Fibroblast of the aortic adventitia (primary cell): Measurements from ENCODE around the gene CALD1. TPM values are rescaled to one million over a fixed set of nuclear protein-coding genes. Genes with fewer than 3 reads are reported as not detected.

Experiments used
- DNase-seq: peaks from one replicate; pipeline ENCODE4 v3.0.0-alpha.2; 2010; ENCODE audit warnings: low read depth
- H3K4me3 ChIP-seq: 2 replicates; pipeline ENCODE4 v1.5.1; 2011; ENCODE audit warnings: low read depth, mild to moderate bottlenecking, control low read depth, low read length, moderate library complexity
- total RNA-seq: library from RNA; depleted of rRNA; stranded (reverse); fragments of >200 nt; gene quantifications from 2 replicates; pipeline ENCODE4 v1.2.3, GENCODE V29; 2012; ENCODE audit warnings: low replicate concordance
- TF ChIP-seq, protein P1 (sequence below): IDR thresholded peaks from 2 replicates; pipeline ENCODE4 v1.5.1; 2011; ENCODE audit warnings: mild to moderate bottlenecking, low read length, control low read depth, inconsistent platforms; ENCODE audit not compliant: insufficient read depth

The CALD1 gene
- total RNA-seq, 1 donor, result 201 TPM

DNA sequence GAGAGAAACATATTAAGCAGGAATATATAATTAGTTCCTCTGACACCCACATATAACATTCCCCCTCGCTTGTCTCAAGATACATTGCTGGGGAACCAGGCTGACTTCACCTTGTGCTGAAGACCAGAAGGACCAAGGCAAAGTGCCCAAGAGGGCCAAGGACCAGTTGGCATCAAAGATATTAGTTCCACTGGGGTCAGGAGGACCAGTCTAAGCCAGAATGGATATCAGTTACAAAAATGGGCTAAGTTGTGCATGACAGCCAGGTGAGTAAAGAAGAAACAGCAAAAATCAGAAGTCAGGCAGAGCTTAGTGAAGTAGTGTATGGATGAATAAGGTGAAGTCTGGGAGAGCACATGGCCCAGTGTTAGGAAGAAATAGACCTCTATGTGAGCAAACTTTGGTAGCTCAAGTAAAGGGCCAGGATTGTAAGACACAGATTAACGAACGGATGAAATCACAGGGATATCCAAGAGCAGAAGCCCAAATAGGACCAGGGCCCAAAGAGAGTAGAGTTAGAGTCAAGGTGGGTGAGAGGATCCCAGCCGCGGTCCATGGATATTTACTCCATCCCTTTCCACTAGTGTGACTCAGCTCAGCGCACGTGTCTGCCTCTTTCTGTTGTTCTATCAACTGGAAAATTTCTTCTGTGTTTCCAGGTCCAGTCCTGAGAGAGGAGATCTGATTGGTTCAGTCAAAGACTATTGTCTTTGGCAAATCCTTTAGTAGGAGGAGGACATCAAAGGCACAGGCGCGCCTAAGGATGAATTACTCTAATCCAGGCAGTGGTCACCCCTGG is 5.0 kb downstream of the CALD1 start:
- TF ChIP-seq, protein P1, sequence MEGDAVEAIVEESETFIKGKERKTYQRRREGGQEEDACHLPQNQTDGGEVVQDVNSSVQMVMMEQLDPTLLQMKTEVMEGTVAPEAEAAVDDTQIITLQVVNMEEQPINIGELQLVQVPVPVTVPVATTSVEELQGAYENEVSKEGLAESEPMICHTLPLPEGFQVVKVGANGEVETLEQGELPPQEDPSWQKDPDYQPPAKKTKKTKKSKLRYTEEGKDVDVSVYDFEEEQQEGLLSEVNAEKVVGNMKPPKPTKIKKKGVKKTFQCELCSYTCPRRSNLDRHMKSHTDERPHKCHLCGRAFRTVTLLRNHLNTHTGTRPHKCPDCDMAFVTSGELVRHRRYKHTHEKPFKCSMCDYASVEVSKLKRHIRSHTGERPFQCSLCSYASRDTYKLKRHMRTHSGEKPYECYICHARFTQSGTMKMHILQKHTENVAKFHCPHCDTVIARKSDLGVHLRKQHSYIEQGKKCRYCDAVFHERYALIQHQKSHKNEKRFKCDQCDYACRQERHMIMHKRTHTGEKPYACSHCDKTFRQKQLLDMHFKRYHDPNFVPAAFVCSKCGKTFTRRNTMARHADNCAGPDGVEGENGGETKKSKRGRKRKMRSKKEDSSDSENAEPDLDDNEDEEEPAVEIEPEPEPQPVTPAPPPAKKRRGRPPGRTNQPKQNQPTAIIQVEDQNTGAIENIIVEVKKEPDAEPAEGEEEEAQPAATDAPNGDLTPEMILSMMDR, result no peak
- H3K4me3 ChIP-seq, result no peak overlapping the region
- no peak for DNase-seq

DNA sequence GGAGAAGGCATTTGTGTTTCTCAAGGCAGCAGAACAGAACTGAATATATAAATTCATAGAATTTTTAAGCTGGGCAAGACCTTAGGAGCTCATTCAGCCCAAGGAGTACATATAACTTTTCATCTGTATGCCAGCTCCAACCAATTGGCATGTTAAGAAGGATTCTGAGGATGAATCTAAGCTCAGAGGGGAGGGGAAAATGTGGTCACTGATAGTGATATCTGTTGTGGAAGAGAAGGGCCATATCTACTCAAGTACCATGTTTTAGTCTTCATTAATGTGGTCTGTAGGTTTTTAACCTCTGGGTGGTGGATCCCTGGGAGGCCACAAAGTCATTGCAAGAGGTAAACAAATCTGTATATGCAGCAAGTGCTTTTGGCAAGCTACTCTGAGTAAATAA is 6.4 kb downstream of the CALD1 start:
- TF ChIP-seq, protein P1, result no peak
- H3K4me3 ChIP-seq, result no peak overlapping the region

DNA sequence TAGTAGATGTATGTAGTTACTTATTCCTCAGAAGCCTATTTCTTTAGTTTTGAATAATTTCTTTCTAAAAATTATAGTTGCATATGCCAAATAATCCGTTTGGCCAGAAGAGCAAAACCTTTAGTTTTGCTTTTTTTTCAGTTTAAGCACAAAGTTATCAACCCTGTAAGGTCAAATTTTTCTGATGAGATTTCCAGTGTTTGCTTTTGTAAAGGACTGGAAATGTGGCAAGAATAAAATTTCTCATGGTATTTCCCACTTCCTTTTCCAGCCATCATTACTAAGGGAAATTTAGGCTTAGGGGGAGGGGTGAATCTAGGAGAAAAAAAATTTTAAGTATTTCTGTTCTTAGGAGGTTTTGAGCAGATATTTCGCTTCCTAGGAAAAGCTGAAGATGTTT is 7.6 kb downstream of the CALD1 start:
- DNase-seq, result peak; percentile 78
- H3K4me3 ChIP-seq, result peak overlapping the region; percentile 20

More for the DNA sequence above, 6.4 kb downstream of the CALD1 start:
- peak; percentile 18 for DNase-seq

DNA sequence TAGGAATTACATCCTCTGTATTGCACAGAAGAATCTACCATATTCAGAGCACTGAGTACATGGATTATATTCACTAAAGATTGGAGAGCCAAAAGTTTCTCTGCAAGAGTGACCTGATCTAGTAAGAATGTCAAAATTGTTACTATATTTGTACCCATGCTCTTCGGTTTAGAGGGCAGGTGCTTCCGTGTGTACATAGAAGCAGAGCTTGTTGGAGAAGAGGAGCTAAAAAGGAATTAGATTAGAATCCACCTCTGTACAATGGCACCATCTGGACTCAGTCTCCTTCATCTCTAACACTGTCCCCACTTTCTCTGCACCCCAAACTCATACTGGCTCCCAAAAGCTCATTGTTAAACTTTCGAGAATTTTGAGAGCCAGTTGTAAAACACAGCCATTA is 8.3 kb downstream of the CALD1 start:
- TF ChIP-seq, protein P1, result no peak
- peak; percentile 29 for DNase-seq
- no peak overlapping the region for H3K4me3 ChIP-seq

More for the DNA sequence above, 7.6 kb downstream of the CALD1 start:
- TF ChIP-seq, protein P1, result no peak

DNA sequence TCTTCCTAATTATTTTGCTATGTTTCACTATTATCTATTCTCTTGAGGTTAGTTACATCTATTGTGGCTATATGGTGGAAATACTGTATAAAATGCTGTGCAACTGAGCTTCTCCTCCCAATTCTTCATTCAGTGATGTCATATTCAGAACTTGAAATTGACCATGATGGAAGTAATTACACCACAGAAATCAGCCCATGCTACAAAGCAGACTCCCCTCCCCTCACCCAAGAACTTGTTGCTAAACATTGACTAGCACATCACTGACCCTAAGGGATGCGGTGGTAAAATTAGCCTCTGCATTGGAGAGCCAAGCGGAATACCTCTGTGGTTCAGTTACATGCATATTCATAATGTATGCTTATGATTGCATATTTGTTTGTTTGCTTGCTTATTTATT is 8.8 kb downstream of the CALD1 start:
- H3K4me3 ChIP-seq, result no peak overlapping the region
- no peak for DNase-seq
- TF ChIP-seq, protein P1, result no peak

DNA sequence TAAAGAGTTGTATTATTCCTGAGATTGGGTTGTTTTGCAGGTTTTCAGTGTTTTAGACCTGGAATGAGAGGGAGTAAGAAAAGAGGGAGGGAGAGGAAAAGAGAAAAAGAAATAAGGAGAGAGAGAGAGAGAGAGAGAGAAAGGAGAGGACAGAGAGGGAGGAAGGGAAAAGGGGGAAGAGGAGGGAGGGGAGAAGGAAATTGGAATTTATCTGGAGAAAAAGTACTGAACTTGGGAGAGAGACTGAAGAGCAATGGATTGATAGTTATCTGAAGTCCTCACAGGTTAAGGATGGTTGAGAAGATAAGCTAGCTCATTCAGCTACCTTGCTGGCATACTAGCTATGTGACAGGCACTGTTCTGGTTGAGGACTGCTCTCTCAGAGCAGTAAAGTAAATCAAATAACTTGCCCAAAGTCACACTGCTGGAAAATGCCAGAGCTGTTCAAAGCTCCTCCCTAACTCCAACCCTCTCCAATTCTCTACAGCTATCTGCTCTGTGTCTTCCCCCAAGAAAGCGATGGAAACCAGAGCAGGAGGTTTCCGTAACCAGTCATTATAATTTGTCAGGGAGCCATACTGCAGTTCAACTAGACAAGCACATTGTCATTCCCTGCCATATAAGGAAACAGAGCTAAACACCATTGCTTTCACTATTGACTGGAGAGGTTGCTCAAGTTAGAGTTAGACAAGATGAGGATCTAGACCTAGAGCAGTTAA is 10.7 kb downstream of the CALD1 start:
- peak; percentile 93 for DNase-seq
- TF ChIP-seq, protein P1, result no peak
- peak overlapping the region; percentile 26 for H3K4me3 ChIP-seq
